ENCODE results near the gene ERAL1.
A peak's percentile ranks its signal among the peaks of the same experiment; 100 is the strongest.

The ERAL1 gene

GRCh38 chr17:28901866-28902818, 47.3 kb downstream of the ERAL1 start:
- peak overlapping the region; percentile 93 for H3K27ac ChIP-seq

DNA sequence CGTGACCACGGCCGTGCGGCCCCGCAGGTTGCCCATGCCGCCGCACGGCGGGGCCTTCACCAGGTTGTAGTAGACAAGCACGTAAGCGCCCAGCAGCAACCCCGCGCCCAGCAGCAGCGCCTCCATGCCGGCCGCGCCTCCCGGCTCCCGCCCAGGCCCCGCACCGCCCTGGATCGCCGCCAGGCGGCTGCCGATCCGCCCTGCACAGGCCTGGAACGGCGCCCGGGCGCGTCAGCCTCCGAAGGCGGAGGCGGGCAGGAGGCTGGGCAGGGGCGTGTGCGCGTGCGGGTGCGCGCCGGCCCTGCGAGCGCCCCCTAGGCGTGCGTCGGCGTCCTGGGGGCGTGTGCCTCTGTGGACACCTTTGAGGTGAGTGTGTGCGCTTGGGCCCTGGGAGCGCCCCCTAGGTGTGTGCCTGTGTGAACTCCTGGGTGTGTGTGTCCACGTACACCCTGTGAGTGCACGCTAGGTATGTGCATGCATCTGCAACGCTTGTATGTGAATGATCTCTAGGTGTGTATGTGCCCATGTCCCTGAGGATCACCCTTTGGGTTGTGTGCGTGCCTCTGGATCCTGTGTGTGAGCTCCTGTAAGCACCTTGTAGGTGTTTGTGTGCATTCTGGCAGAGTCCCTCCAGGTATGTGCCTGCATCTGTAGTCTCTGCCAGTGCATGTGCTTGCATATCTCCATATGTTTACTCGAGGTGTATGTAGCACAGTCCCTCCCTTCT, 48.2 kb downstream of the ERAL1 start, which contains the start of gene DHRS13:
TSS of gene DHRS13 (minus strand) at position 261 of the 727 bp plus-strand sequence. CDS start at position 126, 135 bp downstream.
- H3K27ac ChIP-seq = peak within 1 kb of the TSS; percentile 93
- TF ChIP-seq ZFX (IDR thresholded peaks at IDR 0.05; ENCODE audit: borderline replicate concordance) = no peak
- TF ChIP-seq, protein P1, sequence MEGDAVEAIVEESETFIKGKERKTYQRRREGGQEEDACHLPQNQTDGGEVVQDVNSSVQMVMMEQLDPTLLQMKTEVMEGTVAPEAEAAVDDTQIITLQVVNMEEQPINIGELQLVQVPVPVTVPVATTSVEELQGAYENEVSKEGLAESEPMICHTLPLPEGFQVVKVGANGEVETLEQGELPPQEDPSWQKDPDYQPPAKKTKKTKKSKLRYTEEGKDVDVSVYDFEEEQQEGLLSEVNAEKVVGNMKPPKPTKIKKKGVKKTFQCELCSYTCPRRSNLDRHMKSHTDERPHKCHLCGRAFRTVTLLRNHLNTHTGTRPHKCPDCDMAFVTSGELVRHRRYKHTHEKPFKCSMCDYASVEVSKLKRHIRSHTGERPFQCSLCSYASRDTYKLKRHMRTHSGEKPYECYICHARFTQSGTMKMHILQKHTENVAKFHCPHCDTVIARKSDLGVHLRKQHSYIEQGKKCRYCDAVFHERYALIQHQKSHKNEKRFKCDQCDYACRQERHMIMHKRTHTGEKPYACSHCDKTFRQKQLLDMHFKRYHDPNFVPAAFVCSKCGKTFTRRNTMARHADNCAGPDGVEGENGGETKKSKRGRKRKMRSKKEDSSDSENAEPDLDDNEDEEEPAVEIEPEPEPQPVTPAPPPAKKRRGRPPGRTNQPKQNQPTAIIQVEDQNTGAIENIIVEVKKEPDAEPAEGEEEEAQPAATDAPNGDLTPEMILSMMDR (IDR thresholded peaks at IDR 0.05) = peak; percentile 100

More at GRCh38 chr17:28901866-28902818, 47.3 kb downstream of the ERAL1 start:
- TF ChIP-seq, protein P1 (IDR thresholded peaks at IDR 0.05) = no peak
- no peak for TF ChIP-seq ZFX (IDR thresholded peaks at IDR 0.05; ENCODE audit: borderline replicate concordance)

DNA sequence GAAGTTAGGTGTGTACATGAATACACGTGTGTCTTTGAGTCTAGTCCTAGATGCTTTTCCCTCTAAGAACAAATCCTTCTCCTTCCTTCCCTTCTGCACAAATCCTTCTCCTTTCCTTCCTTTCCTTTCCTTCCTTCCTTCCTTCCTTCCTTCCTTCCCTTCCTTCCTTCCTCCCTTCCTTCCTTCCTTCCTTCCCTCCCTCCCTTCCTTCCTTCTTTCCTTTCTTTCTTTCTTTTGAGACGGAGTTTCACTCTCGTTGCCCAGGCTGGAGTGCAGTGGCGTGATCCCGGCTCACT, 48.7 kb downstream of the ERAL1 start:
- H3K27ac ChIP-seq = peak overlapping the region; percentile 93

- no peak for TF ChIP-seq ZFX (IDR thresholded peaks at IDR 0.05; ENCODE audit: borderline replicate concordance)
- TF ChIP-seq, protein P1 (IDR thresholded peaks at IDR 0.05) = no peak
These were observed 50.0 kb downstream of the ERAL1 start for GRCh38 chr17:28904800-28905199.

DNA sequence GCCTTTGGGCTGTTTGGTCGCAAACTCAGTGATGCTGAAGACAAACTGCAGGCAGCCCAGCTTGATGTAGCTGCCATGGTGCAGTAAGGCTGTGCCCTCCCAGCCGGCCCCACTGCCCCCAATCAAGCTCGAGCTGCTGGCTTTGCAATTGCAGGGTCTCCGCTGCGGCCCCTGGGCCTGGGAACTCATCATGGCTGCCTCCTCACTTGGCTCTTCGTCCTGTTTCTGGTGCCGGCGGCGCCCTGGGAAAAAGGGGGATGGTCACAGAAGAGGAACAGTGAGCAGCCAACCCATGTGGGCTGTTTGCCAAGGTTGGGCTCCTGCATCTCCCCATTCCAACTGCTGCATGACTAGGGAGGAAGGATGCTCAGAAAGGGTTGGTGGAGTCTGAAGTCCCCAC, 51.5 kb downstream of the ERAL1 start:
- TF ChIP-seq ZFX (IDR thresholded peaks at IDR 0.05; ENCODE audit: borderline replicate concordance) = no peak
- TF ChIP-seq, protein P1 (IDR thresholded peaks at IDR 0.05) = no peak
- H3K27ac ChIP-seq = no peak overlapping the region

More at GRCh38 chr17:28904800-28905199, 50.0 kb downstream of the ERAL1 start:
- H3K27ac ChIP-seq = peak overlapping the region; percentile 93

GRCh38 chr17:28906706-28907438, 52.1 kb downstream of the ERAL1 start:
- 0 out of 2 replicates have a peak overlapping the region, but pooled peaks have one; percentile 2 for H3K27ac ChIP-seq
- TF ChIP-seq, protein P1 (IDR thresholded peaks at IDR 0.05) = no peak
- no peak for TF ChIP-seq ZFX (IDR thresholded peaks at IDR 0.05; ENCODE audit: borderline replicate concordance)
